ENCODE measurements around the gene HADHB.
"Not testable (repeated sequence)": the region's sequence is repeated elsewhere in the genome, so short reads cannot be mapped to it uniquely, and the experiment has no call there.

HADHB gene

GRCh38 chr2:26330114-26330549 lies 85.4 kb downstream of the HADHB start:
- no peak overlapping the region for H3K4me3 ChIP-seq (ENCODE audit: control insufficient read depth, low read depth, low read length)
- peak; percentile 92 for TF ChIP-seq CTCF (conservative IDR thresholded peaks at IDR 0.05; ENCODE audit: control insufficient read depth, insufficient read depth, low read depth, low read length)
- DNase-seq (ENCODE audit: low read depth) = peak; percentile 88

- no peak for TF ChIP-seq CTCF (conservative IDR thresholded peaks at IDR 0.05; ENCODE audit: control insufficient read depth, insufficient read depth, low read depth, low read length)
- no peak for DNase-seq (ENCODE audit: low read depth)
Measured at GRCh38 chr2:26330604-26331003, 85.9 kb downstream of the HADHB start.

GRCh38 chr2:26331321-26331720 lies 86.6 kb downstream of the HADHB start:
- not testable (repeated sequence) for DNase-seq (ENCODE audit: low read depth); H3K4me3 ChIP-seq (ENCODE audit: control insufficient read depth, low read depth, low read length)

More at GRCh38 chr2:26330604-26331003, 85.9 kb downstream of the HADHB start:
- H3K4me3 ChIP-seq (ENCODE audit: control insufficient read depth, low read depth, low read length) = no peak overlapping the region

GRCh38 chr2:26333293-26333692 lies 88.6 kb downstream of the HADHB start:
- no peak for TF ChIP-seq CTCF (conservative IDR thresholded peaks at IDR 0.05; ENCODE audit: control insufficient read depth, insufficient read depth, low read depth, low read length)
- DNase-seq (ENCODE audit: low read depth) = no peak
- no peak overlapping the region for H3K4me3 ChIP-seq (ENCODE audit: control insufficient read depth, low read depth, low read length)

GRCh38 chr2:26335231-26335630 lies 90.5 kb downstream of the HADHB start:
- no peak overlapping the region for H3K4me3 ChIP-seq (ENCODE audit: control insufficient read depth, low read depth, low read length)
- DNase-seq (ENCODE audit: low read depth) = peak; percentile 12
- no peak for TF ChIP-seq CTCF (conservative IDR thresholded peaks at IDR 0.05; ENCODE audit: control insufficient read depth, insufficient read depth, low read depth, low read length)

- no peak overlapping the region for H3K4me3 ChIP-seq (ENCODE audit: control insufficient read depth, low read depth, low read length)
- no peak for DNase-seq (ENCODE audit: low read depth)
- TF ChIP-seq CTCF (conservative IDR thresholded peaks at IDR 0.05; ENCODE audit: control insufficient read depth, insufficient read depth, low read depth, low read length) = no peak
Measured at GRCh38 chr2:26336719-26337118, 92.0 kb downstream of the HADHB start.

GRCh38 chr2:26337298-26337697 lies 92.6 kb downstream of the HADHB start:
- no peak for TF ChIP-seq CTCF (conservative IDR thresholded peaks at IDR 0.05; ENCODE audit: control insufficient read depth, insufficient read depth, low read depth, low read length)
- no peak overlapping the region for H3K4me3 ChIP-seq (ENCODE audit: control insufficient read depth, low read depth, low read length)
- DNase-seq (ENCODE audit: low read depth) = no peak

Measured in fibroblast of mammary gland (primary cell).